HG02678 (cell line): ENCODE results near the gene MAGIX.

ENCODE experiments used
- ATAC-seq: cut with Tn5 transposase; IDR thresholded peaks from one replicate; pipeline ENCODE4 v1.9.1; 2021; ENCODE audit warnings: mild to moderate bottlenecking, moderate library complexity; ENCODE audit not compliant: unreplicated experiment

MAGIX gene

GRCh38 chrX:49179358-49179757 is 16.8 kb downstream of the MAGIX start:
- no peak for ATAC-seq

GRCh38 chrX:49183701-49184281 is 21.2 kb downstream of the MAGIX start:
- ATAC-seq = no peak

GRCh38 chrX:49184294-49185281 is 22.0 kb downstream of the MAGIX start:
- ATAC-seq = peak; percentile 37

- peak; percentile 32 for ATAC-seq
Measured at GRCh38 chrX:49186125-49187027, 23.8 kb downstream of the MAGIX start, which contains the start of gene PRICKLE3. Gene PRICKLE3 (minus strand): TSS chrX:49186373. CDS start chrX:49186297, 76 bp downstream.

- ATAC-seq = no peak
Measured at GRCh38 chrX:49187028-49187394, 24.5 kb downstream of the MAGIX start.

- ATAC-seq = no peak
Measured at GRCh38 chrX:49187526-49187925, 25.0 kb downstream of the MAGIX start.

GRCh38 chrX:49188468-49189076 is 26.0 kb downstream of the MAGIX start:
- no peak for ATAC-seq

- no peak for ATAC-seq
Measured at GRCh38 chrX:49189606-49190005, 27.0 kb downstream of the MAGIX start.

- ATAC-seq = peak; percentile 87
Measured at GRCh38 chrX:49190821-49191573, 28.4 kb downstream of the MAGIX start.

- ATAC-seq = peak; percentile 8
Measured at GRCh38 chrX:49191574-49192011, 29.0 kb downstream of the MAGIX start.

- ATAC-seq = no peak
Measured at GRCh38 chrX:49192722-49193328, 30.3 kb downstream of the MAGIX start.

GRCh38 chrX:49193542-49193964 is 31.0 kb downstream of the MAGIX start:
- ATAC-seq = no peak

- no peak for ATAC-seq
Measured at GRCh38 chrX:49197543-49198087, 35.1 kb downstream of the MAGIX start.

GRCh38 chrX:49198540-49199314 is 36.2 kb downstream of the MAGIX start:
- ATAC-seq = no peak

GRCh38 chrX:49199315-49199595 is 36.7 kb downstream of the MAGIX start:
- no peak for ATAC-seq

GRCh38 chrX:49199906-49200771 is 37.6 kb downstream of the MAGIX start, which contains the start of gene SYP:
Gene SYP (minus strand): TSS chrX:49200193. CDS start chrX:49200186, 7 bp downstream.
- ATAC-seq = peak; percentile 97

GRCh38 chrX:49202022-49202421 is 39.5 kb downstream of the MAGIX start:
- ATAC-seq = no peak
